ENCODE data around the gene ANKUB1.

ANKUB1 gene

GRCh38 chr3:149808209-149808829, 16.0 kb upstream of the ANKUB1 start:
- peak; percentile 58 for DNase-seq

DNA sequence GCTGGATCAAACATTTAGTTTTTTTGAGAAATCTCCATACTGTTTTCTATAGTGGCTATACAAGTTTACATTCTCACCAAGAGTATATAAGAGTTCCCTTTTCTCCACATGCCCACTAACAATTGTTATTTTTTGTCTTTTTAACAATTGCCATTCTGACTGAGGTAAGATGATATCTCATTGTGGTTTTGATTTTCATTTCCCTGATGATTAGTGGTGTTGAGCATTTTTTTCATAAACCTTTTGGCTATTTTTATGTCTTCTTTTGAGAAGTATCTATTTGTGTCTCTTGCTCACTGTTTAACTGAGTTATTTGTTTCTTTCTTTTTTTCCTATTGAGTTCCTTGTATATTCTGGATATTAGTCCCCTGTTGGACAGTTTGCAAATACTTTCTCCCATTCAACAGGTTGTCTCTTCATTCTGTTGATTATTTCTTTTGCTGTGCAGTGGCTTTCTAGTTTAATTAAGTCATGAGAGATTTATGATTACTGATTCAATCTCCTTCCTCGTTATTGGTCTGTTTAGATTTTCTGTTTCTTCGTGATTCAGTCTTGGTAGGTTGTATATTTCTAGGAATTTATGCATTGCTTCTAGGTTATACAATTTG, 13.9 kb upstream of the ANKUB1 start:
- no peak for DNase-seq

- no peak for DNase-seq
These were observed 9.3 kb upstream of the ANKUB1 start for GRCh38 chr3:149801639-149802038.

- no peak for DNase-seq
These were observed 8.8 kb upstream of the ANKUB1 start for GRCh38 chr3:149801195-149801594.

DNA sequence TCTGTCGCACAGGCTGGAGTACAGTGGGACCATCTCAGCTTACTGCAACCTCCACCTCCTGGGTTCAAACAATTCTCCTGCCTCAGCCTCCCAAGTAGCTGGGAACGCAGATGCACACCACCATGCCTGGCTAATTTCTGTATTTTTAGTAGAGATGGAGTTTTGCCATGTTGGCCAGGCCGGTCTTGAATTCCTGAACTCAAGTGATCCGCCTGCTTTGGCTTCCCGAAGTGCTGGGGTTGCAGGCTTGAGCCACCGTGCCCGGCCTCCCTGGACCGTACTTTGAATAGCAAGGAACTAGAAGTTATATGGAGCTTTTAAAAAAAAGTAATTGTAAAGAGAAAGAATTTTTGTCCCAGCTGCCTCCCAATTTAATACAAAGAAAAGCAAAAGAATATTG, 8.3 kb upstream of the ANKUB1 start:
- DNase-seq: no peak

DNA sequence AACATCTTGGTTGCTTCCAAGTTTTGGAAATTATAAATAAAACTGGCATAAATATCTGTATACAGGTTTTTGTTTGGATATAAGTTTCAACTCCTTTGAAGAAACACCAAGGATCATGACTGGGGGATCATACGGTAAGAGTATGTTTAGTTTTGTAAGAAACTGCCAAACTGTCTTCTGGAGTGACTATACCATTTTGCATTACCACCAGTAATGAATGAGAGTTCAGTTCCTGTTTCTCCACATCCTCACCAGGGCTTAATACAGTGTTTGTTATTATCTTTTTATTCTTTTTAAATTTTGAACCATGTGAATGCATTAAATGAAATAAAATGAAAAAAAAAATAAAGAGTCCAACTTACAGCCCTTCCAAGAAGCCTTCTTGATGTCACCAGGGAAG, 3.7 kb upstream of the ANKUB1 start:
- DNase-seq: no peak

DNA sequence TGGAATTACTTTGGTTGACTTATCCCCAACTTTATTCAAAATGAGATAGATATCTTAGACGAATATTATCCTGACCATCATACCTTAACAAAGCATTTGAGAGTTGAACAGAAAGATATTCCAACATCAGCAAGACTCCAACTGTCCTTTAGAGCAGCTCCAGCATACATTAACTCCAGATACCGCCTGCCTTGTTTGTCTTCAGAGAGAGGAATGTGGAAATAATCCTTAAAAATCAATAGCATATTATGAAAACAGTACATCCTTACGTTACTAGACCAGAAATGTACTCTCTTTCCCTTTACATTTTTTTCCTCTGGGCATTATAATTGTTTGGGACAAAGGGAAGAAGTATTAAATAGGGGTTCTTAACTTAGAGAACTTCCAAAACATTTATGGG, 1.7 kb downstream of the ANKUB1 start:
- DNase-seq: no peak

GRCh38 chr3:149790268-149790667, 2.1 kb downstream of the ANKUB1 start:
- no peak for DNase-seq

GRCh38 chr3:149784064-149784704, 8.2 kb downstream of the ANKUB1 start:
- DNase-seq: no peak

DNA sequence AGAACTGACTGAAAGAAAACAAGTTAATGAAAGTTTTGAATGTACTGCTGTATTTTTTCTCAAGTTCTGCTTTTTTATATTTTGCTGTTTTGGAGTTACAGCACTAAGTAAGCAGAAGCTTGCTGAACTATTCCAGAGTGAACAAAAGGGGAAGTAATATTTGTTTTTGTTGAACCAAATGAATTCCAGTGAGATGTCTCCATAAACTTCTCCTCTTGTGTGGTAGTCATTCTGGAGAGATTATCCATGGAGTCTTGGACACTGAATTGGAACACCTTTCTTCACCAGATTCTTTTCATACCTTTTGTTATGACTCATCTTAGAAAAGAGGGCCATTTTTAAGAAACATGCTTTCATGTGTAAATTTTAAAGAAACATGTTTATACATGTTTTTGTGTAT, 8.8 kb downstream of the ANKUB1 start:
- no peak for DNase-seq

DNA sequence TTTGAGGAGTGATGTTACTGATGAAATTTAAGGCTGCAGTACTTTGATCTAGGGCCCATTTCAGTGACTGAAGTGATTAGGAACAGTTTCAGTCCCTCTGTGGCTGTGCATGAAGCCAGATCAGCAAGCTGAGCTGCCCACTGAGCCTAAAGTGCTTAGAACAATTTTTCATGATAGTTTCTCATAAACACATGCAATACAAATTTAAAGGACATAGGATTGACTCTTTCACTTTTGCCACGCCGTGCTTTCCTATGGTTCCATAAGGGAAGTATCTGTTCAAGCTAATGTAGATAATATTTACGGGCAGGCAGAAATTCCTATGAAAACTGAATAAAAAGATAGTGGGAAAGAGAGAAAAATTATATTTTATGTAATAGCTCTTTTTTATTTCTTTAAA, 10.6 kb downstream of the ANKUB1 start:
- no peak for DNase-seq

DNA sequence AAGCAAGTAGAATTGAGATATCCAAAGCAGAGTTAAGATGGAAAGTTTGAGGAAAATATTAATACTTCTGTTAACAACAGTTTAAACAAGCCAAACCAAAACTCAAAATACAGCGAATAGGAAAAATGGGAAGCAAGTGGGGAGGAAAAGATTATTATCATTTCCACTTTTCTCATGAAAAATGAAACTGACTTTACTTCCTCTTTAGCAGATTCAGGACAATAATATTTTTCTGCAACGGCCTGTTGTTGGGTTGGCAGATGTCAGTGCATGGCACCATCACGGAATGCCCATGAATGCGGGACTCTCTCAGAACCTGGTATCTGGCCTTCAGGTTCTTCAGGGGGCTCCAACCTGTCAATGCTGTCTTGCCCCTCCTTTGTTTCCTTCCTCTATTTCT, 11.1 kb downstream of the ANKUB1 start:
- DNase-seq: no peak

GRCh38 chr3:149777414-149778214, 14.7 kb downstream of the ANKUB1 start:
- DNase-seq: no peak

DNA sequence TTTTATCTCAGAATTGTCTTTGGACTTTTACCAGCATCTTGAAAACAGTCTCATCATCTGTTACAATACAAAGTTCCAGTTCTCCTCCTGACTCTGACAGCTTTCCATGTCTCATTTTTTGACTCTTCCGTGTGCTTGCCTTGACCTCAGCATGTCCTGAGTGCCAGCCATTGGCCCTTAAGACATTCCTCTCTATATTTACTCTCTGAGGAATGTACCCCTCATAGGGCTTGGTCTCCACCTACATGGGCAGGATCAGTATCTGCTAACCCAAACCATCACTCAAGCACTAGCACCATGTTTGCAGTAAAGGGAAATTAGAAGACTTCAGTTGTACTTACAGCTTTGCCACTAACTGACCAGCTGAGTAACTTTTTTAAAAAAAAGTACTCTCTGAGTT, 16.2 kb downstream of the ANKUB1 start:
- no peak for DNase-seq

GRCh38 chr3:149772861-149773260, 19.5 kb downstream of the ANKUB1 start:
- DNase-seq: no peak

GRCh38 chr3:149771652-149772271, 20.6 kb downstream of the ANKUB1 start:
- peak; percentile 50 for DNase-seq

DNA sequence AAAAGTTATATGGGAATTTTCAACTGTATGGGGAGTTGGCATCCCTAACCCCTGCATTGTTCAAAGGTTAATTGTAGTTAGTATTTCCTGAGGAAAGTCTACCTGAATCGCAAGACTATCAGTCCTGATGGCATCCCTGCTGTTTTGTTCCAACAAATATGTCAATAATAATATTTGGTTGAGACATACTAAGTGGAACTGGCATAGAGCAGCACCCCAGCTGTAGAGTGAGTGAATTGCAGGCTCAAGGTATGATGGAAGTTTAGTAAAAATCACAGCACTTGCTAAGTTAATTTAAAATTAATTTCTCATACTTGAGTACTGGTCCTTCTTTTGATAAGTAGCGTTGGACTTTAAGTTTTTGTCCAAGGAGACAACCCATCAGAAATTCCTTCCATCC, 22.1 kb downstream of the ANKUB1 start:
- DNase-seq: no peak

DNA sequence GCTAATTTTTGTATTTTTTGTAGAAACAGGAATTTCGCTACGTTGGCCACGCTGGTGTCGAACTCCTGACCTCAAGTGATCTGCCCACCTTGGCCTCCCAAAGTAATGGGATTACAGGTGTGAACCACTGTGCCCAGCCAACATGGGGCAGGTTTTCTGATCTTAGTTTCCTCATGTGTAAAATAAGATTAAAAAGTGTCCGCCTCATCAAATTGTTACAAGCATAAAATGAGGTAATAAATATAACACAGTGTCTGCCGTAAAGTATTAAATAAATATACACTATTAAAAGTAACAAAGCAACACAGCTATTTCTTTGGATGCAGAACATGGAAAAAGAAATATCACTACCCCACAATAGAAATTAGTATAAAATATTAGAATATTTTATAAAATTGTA, 23.6 kb downstream of the ANKUB1 start:
- no peak for DNase-seq

- no peak for DNase-seq
These were observed 24.6 kb downstream of the ANKUB1 start for GRCh38 chr3:149767720-149768119.

DNA sequence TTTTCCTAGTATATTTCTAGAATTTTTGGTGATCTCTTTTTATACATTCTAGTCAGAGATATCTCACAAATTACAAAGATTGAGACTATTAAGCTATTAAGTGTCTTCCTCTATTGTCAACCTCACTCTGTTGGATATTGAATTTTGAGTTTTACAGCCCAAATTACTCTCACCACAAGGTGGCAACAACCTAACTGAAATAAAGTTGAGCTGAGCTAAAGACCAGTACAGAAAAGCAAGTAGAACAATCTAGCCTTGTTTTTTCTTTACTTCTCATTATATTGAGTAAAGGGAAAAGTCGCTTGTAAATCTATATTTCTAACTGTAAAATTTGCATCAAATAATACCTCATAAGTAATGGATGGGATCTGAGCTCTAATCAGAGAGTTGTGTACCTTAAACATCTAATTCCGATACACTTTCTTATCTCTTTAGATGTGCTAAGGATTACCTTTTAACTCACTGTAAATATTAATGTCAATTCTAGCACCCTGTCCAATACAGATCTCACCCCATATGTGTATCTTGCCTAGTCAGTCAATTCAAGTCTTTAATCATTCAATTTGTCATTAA, 26.5 kb downstream of the ANKUB1 start:
- DNase-seq: no peak

DNA sequence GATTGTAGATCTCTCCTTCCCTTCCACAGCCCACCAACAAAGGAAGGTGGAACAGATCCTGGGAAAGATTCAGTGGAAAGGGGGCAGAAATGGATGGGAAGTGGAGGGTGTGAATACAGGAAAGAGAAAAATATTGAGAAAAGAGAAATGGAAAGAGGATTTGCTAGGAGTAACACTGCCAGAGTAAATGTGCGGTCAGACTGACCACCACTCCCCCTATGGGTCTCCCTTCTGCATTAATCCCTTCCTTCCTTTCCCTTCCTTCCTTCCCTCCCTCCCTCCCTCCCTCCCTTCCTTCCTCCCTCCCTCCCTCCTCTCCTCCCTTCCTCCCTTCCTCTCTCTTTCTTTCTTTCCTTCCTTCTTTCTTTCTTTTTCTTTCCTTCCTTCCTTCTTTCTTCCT, 28.1 kb downstream of the ANKUB1 start:
- DNase-seq: no peak

GRCh38 chr3:149763565-149764195, 28.7 kb downstream of the ANKUB1 start:
- DNase-seq: no peak

GRCh38 chr3:149753717-149754116, 38.6 kb downstream of the ANKUB1 start:
- no peak for DNase-seq

Data from activated CD4-positive, alpha-beta T cell treated with anti-CD3 and anti-CD28 coated beads, Interleukin-10, Interleukin-2, amounts not matched to agents 100 ng/mL and 50 ng/mL, durations not matched to agents 16 hours and 8 hours (primary cell).